Fibroblast of lung (primary cell): ENCODE data around the gene THRB.

Experiments used
- EZH2 ChIP-seq: IDR thresholded peaks from 2 replicates; pipeline ENCODE4 v1.5.1; 2012; ENCODE audit warnings: low read length, control low read depth, mild to moderate bottlenecking; ENCODE audit errors: missing control alignments
- TF ChIP-seq, protein P1 (sequence below), 2 donors: IDR thresholded peaks in 1 of 2; conservative IDR thresholded peaks in 1 of 2; 1 replicate in 1 of 2; 2 replicates in 1 of 2; pipeline ENCODE4 v1.5.1; 2011 to 2012; ENCODE audit warnings: low read length in 2 of 2, control low read depth in 1 of 2, inconsistent platforms in 1 of 2, low read depth in 1 of 2, mild to moderate bottlenecking in 1 of 2

DNA sequence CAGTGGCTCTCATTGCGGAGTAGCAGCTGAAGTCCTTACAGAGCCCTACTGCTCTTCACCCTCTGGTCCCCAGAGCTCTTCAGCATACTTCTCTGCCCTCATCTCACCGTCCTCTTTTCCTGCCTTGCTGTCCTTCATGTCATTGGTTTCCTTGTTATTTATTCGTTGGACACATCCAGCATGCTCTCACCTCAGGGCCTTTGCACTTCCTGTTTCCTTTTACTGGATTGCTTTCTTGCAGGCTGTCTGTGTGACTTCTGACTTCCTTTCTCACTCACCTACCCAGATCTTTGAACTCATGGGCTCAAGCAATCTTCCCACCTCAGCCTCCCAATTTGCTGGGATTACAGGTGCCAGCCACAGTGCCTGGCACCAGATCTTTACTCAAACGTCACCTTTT, 422.5 kb downstream of the THRB start:
- TF ChIP-seq, protein P1, sequence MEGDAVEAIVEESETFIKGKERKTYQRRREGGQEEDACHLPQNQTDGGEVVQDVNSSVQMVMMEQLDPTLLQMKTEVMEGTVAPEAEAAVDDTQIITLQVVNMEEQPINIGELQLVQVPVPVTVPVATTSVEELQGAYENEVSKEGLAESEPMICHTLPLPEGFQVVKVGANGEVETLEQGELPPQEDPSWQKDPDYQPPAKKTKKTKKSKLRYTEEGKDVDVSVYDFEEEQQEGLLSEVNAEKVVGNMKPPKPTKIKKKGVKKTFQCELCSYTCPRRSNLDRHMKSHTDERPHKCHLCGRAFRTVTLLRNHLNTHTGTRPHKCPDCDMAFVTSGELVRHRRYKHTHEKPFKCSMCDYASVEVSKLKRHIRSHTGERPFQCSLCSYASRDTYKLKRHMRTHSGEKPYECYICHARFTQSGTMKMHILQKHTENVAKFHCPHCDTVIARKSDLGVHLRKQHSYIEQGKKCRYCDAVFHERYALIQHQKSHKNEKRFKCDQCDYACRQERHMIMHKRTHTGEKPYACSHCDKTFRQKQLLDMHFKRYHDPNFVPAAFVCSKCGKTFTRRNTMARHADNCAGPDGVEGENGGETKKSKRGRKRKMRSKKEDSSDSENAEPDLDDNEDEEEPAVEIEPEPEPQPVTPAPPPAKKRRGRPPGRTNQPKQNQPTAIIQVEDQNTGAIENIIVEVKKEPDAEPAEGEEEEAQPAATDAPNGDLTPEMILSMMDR (conservative IDR thresholded peaks at IDR 0.05 in 1 of 2, IDR thresholded peaks at IDR 0.05 in 1 of 2; ENCODE audit: low read depth in 1 of 2, low read length in 2 of 2), result no peak
- TF ChIP-seq EZH2, result no peak
